Neural cell (in vitro differentiated cells): ENCODE measurements around the gene LECT2. TPM values are rescaled to one million over a fixed set of nuclear protein-coding genes. Genes with fewer than 3 reads are reported as not detected.

Source experiments
- polyA plus RNA-seq: library from polyadenylated mRNA; depleted of rRNA; stranded (reverse); fragments of >200 nt; gene quantifications from 2 replicates; pipeline ENCODE4 v1.2.3, GENCODE V29; 2014

Gene LECT2
- polyA plus RNA-seq, 1 donor from 2014 or later = not detected

Other genes starting within 250 kb of the LECT2 start
- 1.0 TPM in 1 of 2 replicates, not detected in the other for gene SLC25A48, start 120.3 kb downstream of the LECT2 start, polyA plus RNA-seq
- gene IL9, start 59.1 kb downstream of the LECT2 start, polyA plus RNA-seq = not detected in 2 replicates
- 0.71 and 0.90 TPM in 2 replicates for gene TGFBI, start 74.0 kb upstream of the LECT2 start, polyA plus RNA-seq
- 19.9 and 26.3 TPM in 2 replicates for gene SMAD5, start 177.9 kb upstream of the LECT2 start, polyA plus RNA-seq
- gene SMIM32, start 238.2 kb upstream of the LECT2 start, polyA plus RNA-seq = 3.6 and 4.9 TPM in 2 replicates